Stimulated activated CD4-positive, alpha-beta T cell treated with anti-CD3 and anti-CD28 coated beads, TNF-alpha, amount 100 ng/mL, for 4 hours (primary cell): ENCODE measurements around the gene RPL28.

ENCODE experiments used
- DNase-seq, 3 experiments: peaks; one replicate each; pipeline ENCODE4 v3.0.0-alpha.2; 2020; ENCODE audit warnings: low read depth in 3 of 3

The RPL28 gene

GRCh38 chr19:55353356-55353802 lies 32.4 kb upstream of the RPL28 start:
- DNase-seq, result no peak

DNA sequence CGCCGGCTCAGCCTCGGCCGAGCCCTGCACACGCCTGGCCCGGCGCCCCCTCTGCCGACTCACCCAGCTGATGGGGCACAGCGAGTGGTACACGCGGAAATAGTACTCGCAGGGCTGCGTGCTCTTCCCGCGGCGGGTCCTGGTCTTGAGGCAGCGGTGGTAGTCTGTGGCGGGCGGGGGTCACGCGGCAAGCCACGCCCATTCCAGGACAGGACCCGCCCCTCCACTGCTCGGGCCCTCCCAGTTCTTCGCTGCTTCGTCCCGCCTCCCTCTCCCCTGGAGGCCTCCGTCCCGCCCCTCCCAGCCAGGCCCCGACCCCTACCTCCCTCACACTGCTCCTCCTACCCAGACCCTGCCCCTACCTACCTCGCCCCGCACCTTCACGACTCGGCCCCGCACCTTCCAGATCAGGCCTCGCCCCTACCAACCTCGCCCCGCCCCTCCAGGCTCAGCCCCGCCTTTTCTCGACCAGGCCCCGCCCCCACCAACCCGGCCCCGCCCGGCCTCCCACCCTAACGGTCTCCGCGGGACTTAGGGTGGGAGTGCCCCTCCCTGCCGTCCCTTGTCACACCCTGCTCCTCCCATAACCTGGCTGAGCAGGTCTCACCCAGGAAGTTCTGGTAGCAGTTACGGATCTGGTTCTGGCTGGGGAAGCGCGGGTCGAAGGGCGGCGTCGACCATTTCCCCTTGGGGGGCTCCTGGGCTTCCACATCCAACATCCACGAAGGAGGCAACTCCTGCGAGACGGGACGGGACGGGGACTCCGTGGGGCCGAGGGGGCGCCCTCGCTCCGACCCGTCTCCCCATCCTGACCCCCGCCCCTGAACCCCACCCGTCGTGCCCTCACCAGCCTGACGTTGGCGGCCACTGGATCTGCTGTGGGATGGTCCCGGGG lies 31.7 kb upstream of the RPL28 start:
- peak; percentile 35 to 46 (median 35) for DNase-seq

DNA sequence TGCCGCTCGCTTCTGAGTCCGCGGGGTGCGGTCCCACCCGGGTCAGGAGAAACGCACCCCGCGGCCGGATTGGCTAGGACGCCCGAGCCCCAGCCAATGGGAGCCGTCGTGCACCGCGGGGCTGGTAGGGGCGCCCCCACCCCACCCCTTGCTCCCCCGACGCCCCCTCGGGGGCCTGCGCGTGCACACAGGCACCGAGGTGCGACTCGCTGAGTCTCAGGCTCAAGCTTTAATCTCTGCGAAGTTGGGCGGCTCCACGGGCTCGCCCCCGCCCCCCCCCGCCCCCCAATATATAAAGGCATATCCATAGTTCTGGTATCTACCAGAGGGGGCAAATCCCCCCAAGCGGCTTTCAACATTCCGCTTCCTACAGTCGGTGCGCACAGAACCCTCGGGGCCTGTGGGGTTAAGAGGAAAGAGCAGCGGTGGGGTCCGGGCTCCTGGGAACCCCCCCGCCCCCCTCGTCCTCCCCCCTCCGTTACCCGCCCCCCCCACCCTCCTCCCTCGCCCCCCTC lies 31.0 kb upstream of the RPL28 start, which contains the start of gene COX6B2:
Gene COX6B2, minus strand, starts transcription at position 22 of the 515 bp plus-strand sequence. CDS start 198 bp downstream, outside the sequence.
- no peak for DNase-seq

GRCh38 chr19:55355213-55355821 lies 30.4 kb upstream of the RPL28 start:
- DNase-seq, result no peak

DNA sequence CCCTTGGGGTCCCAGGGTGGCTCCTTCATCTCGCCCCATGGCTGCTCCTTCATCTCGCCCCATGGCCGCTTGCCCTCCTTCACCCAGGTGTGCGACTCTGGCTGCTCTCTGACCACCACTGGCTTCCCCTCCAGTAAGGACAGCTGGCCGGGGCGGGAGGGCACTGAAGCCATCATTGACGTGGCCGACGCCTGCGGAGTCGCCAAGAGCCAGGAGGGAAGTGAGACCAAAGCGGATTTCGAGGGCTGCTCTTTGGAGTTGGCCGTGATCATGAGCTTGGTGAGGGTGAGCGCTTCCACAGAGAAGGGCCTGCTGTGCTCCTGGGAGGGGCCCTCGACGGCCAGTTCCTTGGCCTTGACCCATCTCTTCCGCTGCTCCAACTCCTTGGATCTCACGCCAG lies 27.2 kb upstream of the RPL28 start:
- DNase-seq, result no peak

DNA sequence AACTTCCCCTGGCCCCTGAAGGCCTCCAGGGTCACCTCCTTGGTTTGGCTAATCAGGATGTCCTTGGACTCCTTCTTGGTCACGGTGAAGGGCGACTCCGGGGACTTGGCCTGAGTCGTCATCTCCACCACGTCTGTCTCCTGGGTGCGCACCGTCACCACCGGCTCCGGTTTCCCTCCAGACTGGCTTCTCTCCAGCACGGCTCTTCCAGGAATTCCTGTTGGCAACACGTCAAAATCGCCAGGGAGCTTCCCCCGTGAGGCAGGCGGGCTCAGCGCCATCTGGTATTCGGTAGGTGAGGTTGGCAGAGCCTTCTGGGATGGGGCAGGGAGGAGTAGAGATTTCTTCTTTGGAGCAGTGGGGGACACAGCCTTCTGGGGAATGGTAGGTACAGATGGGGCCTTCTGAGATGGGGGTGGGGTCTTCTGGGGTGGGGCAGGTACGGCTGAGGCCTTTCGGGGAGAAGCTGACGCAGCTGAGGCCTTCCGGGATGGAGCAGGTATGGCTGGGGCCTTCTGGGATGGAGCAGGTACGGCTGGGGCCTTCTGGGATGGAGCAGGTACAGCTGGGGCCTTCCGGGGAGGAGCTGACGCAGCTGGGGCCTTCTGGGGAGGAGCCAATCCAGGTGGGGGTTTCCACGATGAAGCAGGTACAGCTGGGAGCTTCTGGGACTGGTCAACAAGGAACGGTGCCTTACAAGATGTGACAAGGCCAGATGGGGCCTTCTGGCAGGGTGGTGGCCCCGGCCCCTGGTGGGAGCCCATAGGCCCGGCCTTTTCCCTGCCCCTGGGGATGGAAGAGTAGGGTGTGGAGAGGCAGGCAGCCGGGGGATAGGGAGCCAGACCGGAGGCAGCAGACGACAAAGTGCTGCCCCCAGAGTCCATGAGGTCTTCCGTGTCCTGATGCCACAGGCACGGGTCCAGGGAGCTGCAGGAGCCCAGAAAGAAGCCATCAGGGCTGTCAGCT lies 26.5 kb upstream of the RPL28 start:
- DNase-seq, result no peak

- DNase-seq, result no peak
Observed at GRCh38 chr19:55360902-55361301, 24.8 kb upstream of the RPL28 start.

- DNase-seq, result no peak
Observed at GRCh38 chr19:55362174-55362989, 23.4 kb upstream of the RPL28 start.

GRCh38 chr19:55362990-55363716 lies 22.6 kb upstream of the RPL28 start, which contains the start of gene GARIN5B:
GARIN5B (minus strand) TSS chr19:55363260; CDS start chr19:55363066, 194 bp downstream.
- no peak for DNase-seq

DNA sequence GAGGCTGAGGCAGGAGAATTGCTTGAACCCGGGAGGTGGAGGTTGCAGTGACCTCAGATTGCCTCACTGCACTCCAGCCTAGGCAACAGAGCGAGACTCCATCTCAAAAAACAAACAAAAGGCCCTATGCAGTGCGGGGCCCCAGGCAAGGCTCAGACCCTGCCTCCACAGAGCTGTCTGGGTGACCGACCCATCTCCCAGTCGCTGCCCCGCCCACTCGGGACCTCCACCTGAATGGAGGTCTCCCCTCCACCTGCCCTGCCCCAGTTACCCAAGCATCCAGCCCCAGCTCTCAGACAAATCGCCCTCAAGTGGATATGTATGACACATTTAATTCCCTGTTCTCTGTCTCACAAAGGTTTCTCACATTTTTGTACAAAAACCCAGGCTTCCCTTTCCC lies 20.5 kb upstream of the RPL28 start:
- no peak for DNase-seq

GRCh38 chr19:55365964-55366363 lies 19.8 kb upstream of the RPL28 start:
- DNase-seq, result no peak

DNA sequence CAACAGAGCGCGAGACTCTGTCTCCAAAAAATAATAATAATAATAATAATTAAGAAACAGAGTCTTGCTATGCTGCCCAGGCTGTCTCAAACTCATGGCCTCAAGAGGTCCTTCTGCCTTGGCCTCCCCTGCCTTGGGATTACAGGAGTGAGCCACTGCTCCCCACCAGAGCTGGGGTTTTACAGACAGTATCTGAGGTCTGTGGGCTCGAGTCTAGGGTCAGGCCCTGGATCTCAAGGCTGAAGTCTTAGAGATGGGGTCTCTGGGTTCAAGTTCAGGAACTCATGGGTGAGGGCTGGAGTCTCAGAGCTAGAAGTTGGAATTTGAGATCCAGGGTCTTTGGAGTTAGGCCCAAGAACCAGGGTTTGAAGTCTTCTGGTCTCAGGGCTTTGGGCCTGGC lies 18.9 kb upstream of the RPL28 start:
- no peak for DNase-seq

DNA sequence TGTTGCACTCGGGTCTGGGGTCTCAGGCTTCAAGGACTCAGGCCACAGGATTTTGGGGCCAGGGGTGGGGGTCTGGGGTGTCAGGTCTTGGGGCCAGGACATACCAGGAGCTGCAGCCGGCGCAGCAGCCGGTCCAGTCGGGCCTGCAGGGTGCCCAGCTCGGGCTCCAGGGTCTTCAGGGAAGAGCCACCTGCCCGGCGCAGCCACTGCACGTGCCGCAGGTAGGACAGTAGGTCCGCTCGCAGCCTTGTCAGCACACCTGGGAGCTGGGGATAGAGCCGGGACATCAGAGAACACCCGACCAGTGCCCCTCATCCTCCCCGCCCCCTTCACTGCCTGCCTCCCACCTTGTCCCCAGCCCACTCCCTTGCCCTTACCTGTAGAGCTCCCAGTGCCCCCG lies 17.6 kb upstream of the RPL28 start:
- DNase-seq, result no peak

DNA sequence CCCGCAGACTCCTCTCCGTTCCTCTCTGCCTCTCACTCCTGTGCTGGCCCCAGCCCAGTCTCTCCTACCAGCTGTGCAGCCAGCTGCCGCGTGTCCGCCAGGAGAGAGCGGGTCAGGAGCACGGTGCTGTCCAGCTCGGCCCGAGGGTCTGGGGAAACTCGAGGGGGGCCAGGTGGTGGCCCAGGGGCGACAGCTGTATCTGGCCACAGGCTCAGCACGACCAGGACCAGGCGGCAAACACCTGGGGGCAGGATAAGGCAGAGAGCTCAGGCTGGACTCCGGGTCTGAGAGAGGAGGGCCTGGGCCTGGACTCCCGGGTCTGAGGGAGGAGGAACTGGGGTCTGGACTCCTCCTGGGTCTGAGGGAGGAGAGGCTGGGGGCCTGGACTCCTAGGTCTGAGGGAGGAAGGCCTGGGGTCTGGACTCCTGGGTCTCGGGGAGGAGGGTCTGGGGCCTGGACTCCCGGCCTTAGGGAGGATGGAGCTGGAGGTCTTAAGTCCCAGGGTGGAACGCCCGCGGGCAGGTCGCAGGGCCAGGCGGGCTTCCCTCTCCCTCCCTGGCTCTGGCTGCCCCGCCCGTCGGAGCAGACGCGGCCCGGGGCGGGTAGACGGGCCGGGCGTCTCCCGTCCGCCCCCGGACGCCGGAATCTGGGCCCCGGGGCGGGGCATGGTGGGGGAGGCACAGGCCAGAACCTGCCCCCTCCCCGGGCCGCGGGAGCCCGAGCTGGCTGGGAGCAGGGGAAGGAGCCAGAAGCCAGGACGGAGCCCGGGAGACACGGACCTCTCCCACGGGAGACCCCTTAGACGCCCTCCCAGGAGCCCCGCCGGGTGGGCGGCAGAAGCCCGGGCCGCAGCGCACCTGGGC lies 16.8 kb upstream of the RPL28 start:
- DNase-seq, result no peak

- no peak for DNase-seq
Observed at GRCh38 chr19:55369653-55370304, 16.0 kb upstream of the RPL28 start.

- no peak for DNase-seq
Observed at GRCh38 chr19:55370305-55370988, 15.3 kb upstream of the RPL28 start, which contains the start of gene IL11. IL11 (minus strand) TSS chr19:55370463; CDS start chr19:55370310, 153 bp downstream.

DNA sequence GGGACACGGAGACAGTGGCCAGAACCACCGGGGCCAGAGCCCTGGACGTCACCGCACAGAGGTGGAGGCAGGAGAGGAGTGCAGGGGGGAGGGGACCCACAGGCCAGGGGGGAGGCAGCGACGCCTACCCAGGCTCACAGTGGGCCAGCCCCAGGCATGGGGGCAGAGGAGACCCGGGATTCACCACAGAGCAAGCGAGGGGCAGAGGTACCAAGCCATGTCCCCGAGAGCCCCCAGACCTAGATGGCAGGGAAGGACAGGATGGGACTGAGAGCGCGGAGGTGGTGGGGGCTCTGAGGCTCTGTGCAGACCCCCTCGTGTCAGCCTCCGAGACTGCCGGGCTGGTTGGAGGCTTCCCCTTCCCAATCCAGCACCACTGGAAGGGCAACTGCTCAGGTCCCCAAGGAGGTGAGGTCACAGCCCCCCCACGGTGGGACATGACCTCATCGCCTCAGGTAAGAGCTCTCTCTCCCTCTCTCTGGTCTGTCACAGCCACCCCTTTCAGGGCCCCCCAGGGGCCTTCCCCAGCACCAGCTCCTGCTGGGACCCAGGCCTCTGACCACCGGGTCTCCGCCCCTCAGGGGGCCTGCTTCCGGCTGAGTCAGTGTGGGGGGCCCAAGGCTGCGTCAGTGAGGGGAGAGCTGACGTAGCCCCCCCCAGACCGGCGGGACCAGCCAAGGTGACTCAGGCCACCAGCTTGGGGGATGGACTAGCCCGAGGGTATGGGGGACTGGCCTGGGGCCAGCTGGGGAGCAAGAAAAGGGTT lies 13.2 kb upstream of the RPL28 start:
- no peak for DNase-seq
